ENCODE measurements around the gene SLCO4A1. TPM values are rescaled to one million over a fixed set of nuclear protein-coding genes. Genes with fewer than 3 reads are reported as not detected.

SLCO4A1 gene
- 10 to 100 TPM; 55.0 to 56.9 TPM for total RNA-seq

GRCh38 chr20:62642051-62642665, at the start of gene SLCO4A1:
Gene SLCO4A1 (plus strand): TSS chr20:62642503. CDS start chr20:62656455, 13,952 bp downstream.
- Mint-ChIP-seq H3K4me3 (peak within 1 kb of the TSS; percentile 84), H3K9me3 (no peaks in the 10 kb centered on the region), H3K27ac (peak within 1 kb of the TSS; percentile 88), H3K4me1 (peaks cover 20% of the 10 kb centered on the region), H3K27me3 (peaks cover 3% of the 10 kb centered on the region), H3K36me3 (peaks cover 13% of the 10 kb centered on the region)
- DNase-seq, result peak; percentile 94

DNA sequence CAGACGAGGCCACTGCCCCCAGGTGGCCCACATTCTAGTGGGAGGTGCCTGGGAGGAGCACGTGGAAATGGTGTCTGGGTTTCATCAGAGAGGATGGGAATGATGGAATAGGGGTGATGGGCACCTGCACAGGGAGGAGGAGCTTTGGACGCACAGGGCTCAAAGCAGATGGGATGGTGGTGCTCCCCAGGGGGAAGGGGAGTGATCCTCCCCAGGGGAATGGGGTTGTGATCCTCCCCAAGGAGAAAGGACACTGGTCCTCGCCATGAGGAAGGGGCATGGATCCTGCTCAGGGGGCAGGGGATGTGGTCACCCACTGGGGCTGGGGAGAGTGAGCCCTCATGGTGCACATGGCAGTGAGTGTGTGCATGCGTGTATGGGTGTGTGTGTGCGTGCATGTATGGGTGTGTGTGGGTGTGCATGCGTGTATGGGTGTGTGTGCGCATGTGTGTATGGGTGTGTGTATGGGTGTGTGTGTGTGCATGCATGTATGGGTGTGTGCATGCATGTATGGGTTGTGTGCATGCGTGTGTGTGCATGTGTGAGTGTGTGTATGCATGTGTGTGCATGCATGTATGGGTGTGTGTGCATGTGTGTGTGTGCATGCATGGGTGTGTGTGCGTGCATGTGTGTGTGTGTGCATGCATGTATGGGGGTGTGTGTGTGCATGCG, 49.7 kb upstream of the SLCO4A1 start:
- H3K4me1 Mint-ChIP-seq, result no peaks in the 10 kb centered on the region
- no peak overlapping the region for H3K4me3 Mint-ChIP-seq
- H3K27ac Mint-ChIP-seq, result no peak overlapping the region
- no peak for DNase-seq
- H3K27me3 Mint-ChIP-seq, result peaks cover 32% of the 10 kb centered on the region
- H3K9me3 Mint-ChIP-seq, result no peaks in the 10 kb centered on the region
- H3K36me3 Mint-ChIP-seq, result no peaks in the 10 kb centered on the region

GRCh38 chr20:62593616-62594015, 48.7 kb upstream of the SLCO4A1 start:
- H3K36me3 Mint-ChIP-seq, result no peaks in the 10 kb centered on the region
- no peak overlapping the region for H3K27ac Mint-ChIP-seq
- DNase-seq, result no peak
- H3K4me3 Mint-ChIP-seq, result no peak overlapping the region
- peaks cover 36% of the 10 kb centered on the region for H3K27me3 Mint-ChIP-seq
- no peaks in the 10 kb centered on the region for H3K9me3 Mint-ChIP-seq
- H3K4me1 Mint-ChIP-seq, result no peaks in the 10 kb centered on the region

- Mint-ChIP-seq H3K4me1 (no peaks in the 10 kb centered on the region), H3K27me3 (peaks cover 44% of the 10 kb centered on the region)
These were observed 47.2 kb upstream of the SLCO4A1 start for GRCh38 chr20:62595069-62595468.

GRCh38 chr20:62595491-62595890, 46.8 kb upstream of the SLCO4A1 start:
- Mint-ChIP-seq H3K27me3 (peaks cover 47% of the 10 kb centered on the region), H3K27ac (no peak overlapping the region), H3K9me3 (no peaks in the 10 kb centered on the region), H3K4me1 (no peaks in the 10 kb centered on the region), H3K36me3 (no peaks in the 10 kb centered on the region), H3K4me3 (no peak overlapping the region)
- DNase-seq, result no peak

More at GRCh38 chr20:62595069-62595468, 47.2 kb upstream of the SLCO4A1 start:
- Mint-ChIP-seq H3K4me3 (no peak overlapping the region), H3K27ac (no peak overlapping the region), H3K9me3 (no peaks in the 10 kb centered on the region), H3K36me3 (no peaks in the 10 kb centered on the region)
- DNase-seq, result no peak

DNA sequence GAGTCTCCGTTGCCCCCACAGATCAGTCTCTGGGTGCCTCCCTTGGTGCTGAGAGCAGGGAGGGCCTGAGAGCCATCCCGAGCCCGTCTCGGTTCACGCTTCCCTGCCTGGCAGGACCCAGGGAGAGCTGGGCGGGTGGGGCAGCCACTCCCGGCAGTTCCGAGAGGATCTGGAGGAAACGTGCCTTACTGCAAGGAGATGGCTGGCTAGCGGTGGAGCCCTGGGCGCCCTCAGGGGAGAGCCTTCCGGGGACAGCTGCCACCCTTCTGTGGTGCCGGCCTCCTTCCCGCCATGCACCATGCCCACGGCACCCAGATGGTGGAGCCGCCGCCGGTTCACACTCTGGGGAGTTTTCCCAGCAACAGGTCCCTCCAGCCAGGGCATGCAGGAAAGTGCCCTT, 45.8 kb upstream of the SLCO4A1 start:
- H3K27me3 Mint-ChIP-seq, result peaks cover 57% of the 10 kb centered on the region
- H3K36me3 Mint-ChIP-seq, result no peaks in the 10 kb centered on the region
- no peak for DNase-seq
- no peaks in the 10 kb centered on the region for H3K9me3 Mint-ChIP-seq
- no peaks in the 10 kb centered on the region for H3K4me1 Mint-ChIP-seq
- H3K4me3 Mint-ChIP-seq, result no peak overlapping the region
- no peak overlapping the region for H3K27ac Mint-ChIP-seq

DNA sequence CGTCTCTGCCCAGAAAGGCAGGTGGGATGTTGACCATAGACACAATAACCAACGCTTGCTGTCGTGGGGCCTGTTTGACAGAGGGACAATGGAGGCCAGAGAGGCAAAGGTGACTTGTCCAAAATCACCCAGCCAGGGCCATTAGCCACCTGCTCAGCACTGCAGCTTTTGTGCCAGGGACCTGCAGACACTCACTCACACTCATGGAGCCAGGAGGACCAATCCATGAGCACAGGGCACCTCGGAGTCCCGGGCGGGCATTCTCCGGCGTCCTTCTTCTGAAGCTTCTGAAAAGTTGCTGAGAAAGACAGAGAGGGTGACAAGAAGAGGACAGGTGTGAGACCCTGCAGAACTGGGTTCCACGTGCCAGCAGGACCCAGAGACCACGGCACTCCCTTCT, 45.4 kb upstream of the SLCO4A1 start:
- no peaks in the 10 kb centered on the region for H3K36me3 Mint-ChIP-seq
- H3K27me3 Mint-ChIP-seq, result peaks cover 57% of the 10 kb centered on the region
- no peak overlapping the region for H3K27ac Mint-ChIP-seq

GRCh38 chr20:62597416-62598115, 44.7 kb upstream of the SLCO4A1 start:
- Mint-ChIP-seq H3K4me3 (no peak overlapping the region), H3K36me3 (no peaks in the 10 kb centered on the region), H3K27me3 (peaks cover 59% of the 10 kb centered on the region), H3K4me1 (peaks cover 7% of the 10 kb centered on the region), H3K9me3 (no peaks in the 10 kb centered on the region), H3K27ac (no peak overlapping the region)
- no peak for DNase-seq

More for the DNA sequence above, 45.4 kb upstream of the SLCO4A1 start:
- Mint-ChIP-seq H3K4me3 (no peak overlapping the region), H3K9me3 (no peaks in the 10 kb centered on the region), H3K4me1 (peaks cover under 1% of the 10 kb centered on the region)
- no peak for DNase-seq

DNA sequence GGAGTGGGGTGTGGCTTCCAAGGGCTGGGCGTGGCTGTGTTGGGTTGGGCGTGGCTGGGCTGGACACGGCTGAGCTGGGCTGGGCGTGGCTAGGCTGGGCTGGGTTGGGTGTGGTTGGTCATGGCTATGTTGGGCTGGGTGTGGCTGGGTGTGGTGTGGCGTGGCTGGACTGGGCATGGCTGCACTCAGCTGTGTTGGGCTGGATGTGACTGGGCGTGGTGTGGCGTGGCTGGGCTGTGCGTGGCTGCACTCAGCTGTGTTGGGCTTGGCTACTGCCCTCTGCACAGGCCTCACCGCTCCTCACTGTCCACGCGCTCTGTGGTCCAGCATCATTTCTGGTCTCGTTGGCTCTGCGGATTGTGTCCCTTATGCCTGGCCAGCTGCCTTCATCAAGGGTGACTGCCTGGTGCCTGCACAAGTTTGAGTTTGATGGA, 43.5 kb upstream of the SLCO4A1 start:
- Mint-ChIP-seq H3K4me1 (peaks cover 17% of the 10 kb centered on the region), H3K27me3 (peaks cover 55% of the 10 kb centered on the region), H3K9me3 (no peaks in the 10 kb centered on the region), H3K27ac (no peak overlapping the region), H3K4me3 (no peak overlapping the region), H3K36me3 (no peaks in the 10 kb centered on the region)
- DNase-seq, result no peak

- peaks cover 55% of the 10 kb centered on the region for H3K27me3 Mint-ChIP-seq
- H3K4me1 Mint-ChIP-seq, result peaks cover 19% of the 10 kb centered on the region
- H3K36me3 Mint-ChIP-seq, result no peaks in the 10 kb centered on the region
These were observed 42.8 kb upstream of the SLCO4A1 start for GRCh38 chr20:62599216-62600110.

GRCh38 chr20:62601172-62601571, 41.1 kb upstream of the SLCO4A1 start:
- no peak for DNase-seq
- no peak overlapping the region for H3K4me3 Mint-ChIP-seq
- H3K36me3 Mint-ChIP-seq, result no peaks in the 10 kb centered on the region
- H3K27ac Mint-ChIP-seq, result no peak overlapping the region
- peaks cover 42% of the 10 kb centered on the region for H3K27me3 Mint-ChIP-seq
- peaks cover 19% of the 10 kb centered on the region for H3K4me1 Mint-ChIP-seq
- H3K9me3 Mint-ChIP-seq, result no peaks in the 10 kb centered on the region

More at GRCh38 chr20:62599216-62600110, 42.8 kb upstream of the SLCO4A1 start:
- DNase-seq, result no peak
- no peaks in the 10 kb centered on the region for H3K9me3 Mint-ChIP-seq
- no peak overlapping the region for H3K27ac Mint-ChIP-seq
- H3K4me3 Mint-ChIP-seq, result no peak overlapping the region

GRCh38 chr20:62601714-62602113, 40.6 kb upstream of the SLCO4A1 start:
- no peak for DNase-seq
- H3K9me3 Mint-ChIP-seq, result no peaks in the 10 kb centered on the region
- H3K4me3 Mint-ChIP-seq, result no peak overlapping the region
- peaks cover 39% of the 10 kb centered on the region for H3K27me3 Mint-ChIP-seq
- no peak overlapping the region for H3K27ac Mint-ChIP-seq
- peaks cover 19% of the 10 kb centered on the region for H3K4me1 Mint-ChIP-seq
- H3K36me3 Mint-ChIP-seq, result no peaks in the 10 kb centered on the region

- peak; percentile 31 for DNase-seq
- no peaks in the 10 kb centered on the region for H3K9me3 Mint-ChIP-seq
- peaks cover 33% of the 10 kb centered on the region for H3K27me3 Mint-ChIP-seq
These were observed 39.8 kb upstream of the SLCO4A1 start for GRCh38 chr20:62602550-62602949.

DNA sequence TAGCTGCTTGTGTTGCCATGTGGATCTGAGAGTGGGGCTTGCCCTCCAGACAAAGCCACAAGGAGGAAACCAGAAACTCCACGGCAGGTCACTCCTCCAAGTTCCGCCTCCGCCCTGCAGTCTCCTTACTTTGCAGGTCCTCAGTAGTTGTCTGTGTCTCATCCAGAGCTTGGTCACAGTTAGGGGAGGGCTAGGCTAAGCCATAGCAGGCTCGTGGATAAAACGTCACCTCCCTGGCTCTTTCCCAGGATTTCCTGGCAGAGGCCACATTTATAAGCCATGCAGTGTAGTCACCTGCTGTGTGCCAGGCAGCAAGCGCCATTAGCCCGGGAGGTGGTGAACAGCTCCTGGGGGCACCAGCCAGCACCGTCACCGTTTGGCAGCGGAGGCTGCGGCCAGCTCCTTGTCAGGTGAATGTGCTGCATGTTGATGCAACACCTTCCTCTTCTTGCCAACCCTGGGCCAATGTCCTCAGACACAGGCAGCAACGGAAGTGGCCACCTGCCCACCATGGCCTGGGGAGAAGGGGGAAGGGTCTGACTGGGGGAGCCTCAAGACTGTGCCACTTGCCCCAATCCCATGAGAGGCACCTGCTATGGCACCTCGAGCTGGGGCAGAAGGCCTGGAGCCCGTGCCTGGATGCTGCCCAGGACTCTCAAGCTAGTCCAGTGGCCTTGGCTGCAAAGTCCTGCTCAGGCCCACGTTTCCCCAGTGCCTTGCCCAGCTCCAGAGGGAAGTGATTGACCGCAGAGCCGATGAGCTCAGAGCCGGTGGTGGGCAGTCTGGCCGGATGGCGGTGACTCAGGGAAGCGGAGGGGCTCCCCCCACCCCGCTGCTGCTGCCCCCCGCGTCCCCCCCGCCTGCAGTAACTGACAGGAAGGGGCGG, 39.0 kb upstream of the SLCO4A1 start:
- H3K27me3 Mint-ChIP-seq, result peaks cover 29% of the 10 kb centered on the region

More at GRCh38 chr20:62602550-62602949, 39.8 kb upstream of the SLCO4A1 start:
- H3K27ac Mint-ChIP-seq, result peak overlapping the region; percentile 80
- peaks cover 19% of the 10 kb centered on the region for H3K4me1 Mint-ChIP-seq
- H3K36me3 Mint-ChIP-seq, result no peaks in the 10 kb centered on the region
- H3K4me3 Mint-ChIP-seq, result peak overlapping the region; percentile 77

More for the DNA sequence above, 39.0 kb upstream of the SLCO4A1 start:
- Mint-ChIP-seq H3K36me3 (no peaks in the 10 kb centered on the region), H3K9me3 (no peaks in the 10 kb centered on the region), H3K27ac (peak overlapping the region; percentile 80), H3K4me3 (peak overlapping the region; percentile 77), H3K4me1 (peaks cover 19% of the 10 kb centered on the region)
- DNase-seq, result peak; percentile 70

All from activated naive CD8-positive, alpha-beta T cell treated with anti-CD3 and anti-CD28 coated beads for 36 hours (primary cell).